ENCODE measurements around the gene MICU2. TPM values are rescaled to one million over a fixed set of nuclear protein-coding genes. Genes with fewer than 3 reads are reported as not detected.
"Not testable (repeated sequence)": the region's sequence is repeated elsewhere in the genome, so short reads cannot be mapped to it uniquely, and the experiment has no call there.

The MICU2 gene
- total and polyA plus RNA-seq, 11 donors, result 50.4 to 144 (median 59.8) TPM

DNA sequence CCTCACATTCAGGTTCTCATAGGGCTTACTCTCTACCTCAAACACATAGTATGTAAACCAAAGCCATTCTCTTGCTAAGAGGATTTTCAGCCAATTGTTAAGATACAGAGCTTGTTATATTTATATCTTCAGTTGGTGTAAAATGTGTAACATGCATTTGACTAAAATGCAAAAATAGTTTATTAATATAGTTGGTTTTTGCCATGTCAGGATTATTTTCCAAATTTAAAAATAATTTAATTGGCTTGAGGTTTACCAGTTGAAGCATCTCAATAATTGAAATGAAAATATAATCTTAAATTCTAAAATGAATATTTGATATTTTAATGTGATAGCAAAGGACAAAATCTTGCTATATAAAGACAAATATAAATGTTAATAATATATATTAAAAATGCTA lies 7.2 kb downstream of the MICU2 start:
- peaks cover 0 to 5% (median 0%) of the 10 kb centered on the region in 9 donors for H3K36me3 ChIP-seq
- intact Hi-C loops (cut with DNase I), result no loop called here
- H3K27me3 ChIP-seq, result no peaks in the 10 kb centered on the region
- H3K27ac ChIP-seq, result no peak overlapping the region
- DNase-seq (no peak), ATAC-seq (no peak)
- peaks cover 0 to 33% (median 6%) of the 10 kb centered on the region in 12 donors for H3K4me1 ChIP-seq
- H3K9me3 ChIP-seq, result peaks cover 0 to 9% (median 0%) of the 10 kb centered on the region in 12 donors
- TF ChIP-seq POLR2A (IDR thresholded peaks at IDR 0.05) (no peak), CTCF (IDR thresholded peaks at IDR 0.05) (no peak)
- H3K4me3 ChIP-seq, result no peak overlapping the region

DNA sequence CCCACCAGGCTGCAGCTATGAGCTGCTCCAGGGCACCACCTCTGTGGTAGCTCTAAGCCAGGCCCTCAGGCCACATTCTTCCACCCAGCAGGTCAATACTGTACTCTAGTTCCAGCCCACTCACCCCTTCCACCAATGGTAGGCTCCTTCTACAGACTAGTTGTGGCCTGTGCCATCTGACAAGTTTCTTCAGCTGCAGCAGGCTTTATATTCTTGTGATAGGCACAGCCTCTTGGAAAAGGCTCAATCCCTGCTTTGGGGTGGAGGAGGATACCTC lies 8.5 kb downstream of the MICU2 start:
- peak in 3 of 4 donors; percentile 13 to 56 (median 18) for ATAC-seq
- no peak for DNase-seq
- H3K27me3 ChIP-seq, result no peaks in the 10 kb centered on the region
- peaks cover 0 to 39% (median 6%) of the 10 kb centered on the region in 12 donors for H3K4me1 ChIP-seq
- no peak overlapping the region for H3K27ac ChIP-seq
- intact Hi-C loops (cut with DNase I), result no loop called here
- TF ChIP-seq POLR2A (IDR thresholded peaks at IDR 0.05), result no peak
- H3K36me3 ChIP-seq, result no peaks in the 10 kb centered on the region
- no peak overlapping the region for H3K4me3 ChIP-seq
- peaks cover 0 to 9% (median 0%) of the 10 kb centered on the region in 12 donors for H3K9me3 ChIP-seq

- DNase-seq (no peak), ATAC-seq (peak in 3 of 4 donors; percentile 24 to 47 (median 30))
- WGBS, 4 donors, result 70 to 95% (median 75%) methylated on average over 3 of the region's 3 CpGs
- no peak overlapping the region for H3K4me3 ChIP-seq
- no peaks in the 10 kb centered on the region for H3K27me3 ChIP-seq
- intact Hi-C loops (cut with DNase I), result no loop called here
- peaks cover 0 to 9% (median 0%) of the 10 kb centered on the region in 12 donors for H3K9me3 ChIP-seq
- H3K36me3 ChIP-seq, result no peaks in the 10 kb centered on the region
- peaks cover 0 to 34% (median 7%) of the 10 kb centered on the region in 12 donors for H3K4me1 ChIP-seq
- H3K27ac ChIP-seq, result no peak overlapping the region
- no peak for TF ChIP-seq POLR2A (IDR thresholded peaks at IDR 0.05)
- no peak for TF ChIP-seq CTCF (IDR thresholded peaks at IDR 0.05)
These were observed 9.0 kb downstream of the MICU2 start for GRCh38 chr13:21594715-21595545.

- H3K27ac ChIP-seq; H3K4me3 ChIP-seq; DNase-seq; H3K36me3 ChIP-seq; H3K9me3 ChIP-seq; ATAC-seq; intact Hi-C loops (cut with DNase I); H3K27me3 ChIP-seq: not testable (repeated sequence)
- H3K4me1 ChIP-seq, result peaks cover 0 to 26% (median 8%) of the 10 kb centered on the region in 12 donors
- 94 to 97% (median 96%) methylated on average over 11 of the region's 11 CpGs for WGBS, 4 donors
These were observed 13.1 kb downstream of the MICU2 start for GRCh38 chr13:21590665-21591456.

- Histone ChIP-seq H3K4me3 (no peak overlapping the region), H3K4me1 (peaks cover 0 to 20% (median 6%) of the 10 kb centered on the region in 12 donors), H3K27ac (no peak overlapping the region), H3K36me3 (no peaks in the 10 kb centered on the region), H3K27me3 (no peaks in the 10 kb centered on the region), H3K9me3 (peaks cover 0 to 9% (median 0%) of the 10 kb centered on the region in 12 donors)
- TF ChIP-seq POLR2A (IDR thresholded peaks at IDR 0.05) (no peak), CTCF (IDR thresholded peaks at IDR 0.05) (no peak)
- DNase-seq (no peak), ATAC-seq (no peak)
- intact Hi-C loops (cut with DNase I), result no loop called here
- 95 to 98% (median 96%) methylated on average over 5 of the region's 5 CpGs for WGBS, 4 donors
These were observed 13.7 kb downstream of the MICU2 start for GRCh38 chr13:21590231-21590630.

DNA sequence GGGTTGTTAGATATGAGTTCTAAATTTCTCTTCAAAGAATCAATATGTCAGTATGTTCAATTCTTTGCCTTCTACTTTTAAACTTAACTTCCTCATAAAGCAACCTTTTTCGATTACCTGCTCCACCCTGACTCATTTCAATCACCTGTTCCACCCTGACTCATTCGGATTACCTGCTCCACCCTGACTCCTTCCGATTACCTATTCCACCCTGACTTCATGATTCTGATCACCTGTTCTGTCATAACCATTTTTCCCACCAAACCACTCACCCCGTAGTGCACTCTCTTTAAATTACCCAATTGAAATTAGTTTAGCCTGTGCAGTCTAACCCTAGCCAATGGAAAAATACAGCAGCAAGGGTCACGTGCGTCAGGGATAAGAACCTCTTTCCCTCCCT lies 14.5 kb downstream of the MICU2 start:
- H3K9me3 ChIP-seq; DNase-seq; H3K27me3 ChIP-seq; ATAC-seq; H3K27ac ChIP-seq; intact Hi-C loops (cut with DNase I); H3K36me3 ChIP-seq; H3K4me3 ChIP-seq: not testable (repeated sequence)
- peaks cover 0 to 14% (median 4%) of the 10 kb centered on the region in 12 donors for H3K4me1 ChIP-seq
- 93 to 99% (median 97%) methylated on average over 6 of the region's 6 CpGs for WGBS, 4 donors

- H3K4me3 ChIP-seq; intact Hi-C loops (cut with DNase I); H3K27ac ChIP-seq; ATAC-seq; H3K27me3 ChIP-seq; H3K9me3 ChIP-seq; H3K36me3 ChIP-seq; DNase-seq: not testable (repeated sequence)
- H3K4me1 ChIP-seq, result peaks cover 0 to 20% (median 4%) of the 10 kb centered on the region in 12 donors
- WGBS, 4 donors, result 81 to 91% (median 88%) methylated on average over 5 of the region's 5 CpGs
These were observed 15.6 kb downstream of the MICU2 start for GRCh38 chr13:21588411-21588810.

All from heart left ventricle (tissue), 16 donors.